NCI-H446 (cell line): ENCODE data around the gene PLPP2.
"Not testable (repeated sequence)": the region's sequence is repeated elsewhere in the genome, so short reads cannot be mapped to it uniquely, and the experiment has no call there.

Experiments used
- DNase-seq, 2 experiments: peaks; one replicate each; lab custom pipeline; 2025; lab: John Stamatoyannopoulos, UW

Gene PLPP2

DNA sequence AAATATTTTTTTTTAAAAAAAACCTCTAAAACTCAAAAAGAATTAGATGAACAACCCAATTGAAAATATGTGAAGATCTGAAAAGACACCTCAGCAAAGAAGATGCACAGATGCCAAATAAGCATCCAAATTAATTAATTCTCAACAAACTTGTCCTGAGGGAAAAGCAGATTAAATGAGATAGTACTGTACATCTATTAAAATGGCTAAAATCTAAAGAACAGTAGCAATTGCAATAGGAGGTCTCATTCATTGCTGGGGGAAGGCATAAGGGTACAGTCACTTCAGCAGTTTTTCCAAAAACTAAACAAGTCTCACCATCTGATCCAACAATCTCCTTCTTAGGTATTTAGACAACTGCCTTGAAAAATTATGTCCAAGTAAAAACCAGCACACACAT, 22.0 kb downstream of the PLPP2 start:
- no peak for DNase-seq

DNA sequence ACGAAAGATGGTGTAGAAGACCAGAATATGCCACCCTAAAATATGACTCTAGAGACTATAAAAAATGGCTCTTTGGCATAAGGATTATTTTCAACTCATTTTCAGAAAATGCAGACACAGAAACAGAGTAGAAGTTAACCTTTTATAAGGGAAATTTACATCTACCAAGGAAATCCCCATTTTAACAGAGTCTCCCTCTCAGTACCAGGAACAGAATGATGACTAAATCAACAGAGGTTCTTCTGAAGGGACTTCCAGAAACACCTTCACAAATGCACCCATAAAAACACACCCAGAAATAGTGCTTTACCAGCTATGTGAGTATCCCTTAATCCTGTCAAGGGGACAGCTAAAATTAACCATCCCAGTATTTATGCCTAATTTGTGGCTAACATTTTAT, 29.1 kb downstream of the PLPP2 start:
- no peak for DNase-seq

DNA sequence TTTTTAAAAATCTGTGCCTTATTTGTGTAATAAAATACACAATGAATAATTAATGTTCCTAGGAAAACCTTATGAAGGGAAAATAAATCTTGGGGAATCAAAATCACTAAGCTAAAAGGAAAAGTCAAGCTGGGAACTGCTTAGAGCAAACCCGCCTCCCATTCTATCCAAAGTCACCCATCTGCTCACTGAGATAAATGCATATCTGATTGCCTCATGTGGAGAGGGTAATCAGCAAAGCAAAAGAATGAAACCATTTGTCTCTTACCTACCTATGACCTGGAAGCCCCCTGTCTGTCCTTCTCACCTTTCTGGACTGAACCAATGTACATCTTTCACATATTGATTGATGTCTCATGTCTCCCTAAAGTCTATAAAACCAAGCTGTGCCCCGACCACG, 34.4 kb downstream of the PLPP2 start:
- DNase-seq: not testable (repeated sequence)

DNA sequence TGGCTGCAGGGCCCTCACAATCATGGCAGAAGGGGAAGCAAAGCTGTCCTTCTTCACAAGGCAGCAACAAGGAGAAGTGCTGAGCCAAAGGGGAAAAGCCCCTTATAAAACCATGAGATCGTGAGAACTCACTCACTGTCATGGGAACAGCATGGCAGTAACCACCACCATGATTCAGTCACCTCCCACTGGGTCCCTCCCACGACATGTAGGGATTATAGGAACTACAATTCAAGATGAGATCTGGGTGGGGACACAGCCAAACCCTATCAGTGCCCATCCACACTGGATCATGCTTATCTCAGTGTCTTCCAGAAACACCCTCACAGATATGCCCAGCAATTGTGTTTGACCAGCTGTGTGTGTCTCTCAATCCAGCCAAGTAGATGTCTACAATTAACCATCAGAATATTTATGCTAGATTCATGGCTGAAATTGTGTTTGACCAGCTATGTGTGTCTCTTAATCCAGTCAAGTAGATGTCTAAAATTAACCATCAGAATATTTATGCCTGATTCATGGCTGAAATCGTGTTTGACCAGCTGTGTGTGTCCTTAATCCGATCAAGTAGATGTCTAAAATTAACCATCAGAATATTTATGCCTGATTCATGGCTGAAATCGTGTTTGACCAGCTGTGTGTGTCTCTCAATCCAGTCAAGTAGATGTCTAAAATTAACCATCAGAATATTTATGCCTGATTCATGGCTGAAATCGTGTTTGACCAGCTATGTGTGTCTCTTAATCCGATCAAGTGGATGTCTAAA, 38.6 kb downstream of the PLPP2 start:
- not testable (repeated sequence) for DNase-seq

DNA sequence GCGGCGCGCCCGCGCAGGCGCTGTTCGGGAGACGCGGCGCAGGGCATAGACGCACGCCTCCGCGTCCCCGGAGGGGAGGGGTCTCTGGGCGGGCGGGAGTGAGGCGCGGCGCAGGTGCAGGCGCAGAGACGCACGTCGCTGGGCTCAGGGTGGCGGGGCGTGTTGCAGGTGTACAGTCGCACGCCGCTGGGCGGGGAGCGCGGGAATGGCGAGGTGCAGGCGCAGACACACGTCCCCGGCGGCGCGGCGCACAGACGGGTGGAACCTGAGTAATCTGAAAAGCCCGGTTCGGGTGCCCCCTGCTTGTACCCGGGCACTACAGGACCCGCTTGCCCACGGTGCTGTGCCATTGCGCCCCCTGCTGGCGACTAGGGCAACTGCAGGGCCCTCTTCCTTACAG, 44.7 kb downstream of the PLPP2 start:
- no peak for DNase-seq

DNA sequence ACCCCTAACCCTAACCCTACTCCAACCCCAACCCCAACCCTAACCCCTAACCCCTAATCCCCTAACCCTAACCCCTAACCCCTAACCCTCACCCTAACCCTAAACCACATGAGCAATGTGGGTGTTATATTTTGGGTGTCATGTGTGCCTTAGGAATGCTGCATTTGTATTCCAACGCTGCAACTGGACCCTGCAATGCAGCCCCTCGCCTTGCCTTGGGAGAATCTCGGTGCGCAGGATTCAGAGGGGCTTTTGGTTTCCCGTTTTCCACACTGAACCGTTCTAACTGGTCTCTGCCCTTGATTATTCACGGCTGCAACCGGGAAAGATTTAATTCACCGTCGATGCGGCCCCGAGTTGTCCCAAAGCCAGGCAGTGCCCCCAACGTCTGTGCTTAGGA, 45.3 kb downstream of the PLPP2 start:
- not testable (repeated sequence) for DNase-seq

DNA sequence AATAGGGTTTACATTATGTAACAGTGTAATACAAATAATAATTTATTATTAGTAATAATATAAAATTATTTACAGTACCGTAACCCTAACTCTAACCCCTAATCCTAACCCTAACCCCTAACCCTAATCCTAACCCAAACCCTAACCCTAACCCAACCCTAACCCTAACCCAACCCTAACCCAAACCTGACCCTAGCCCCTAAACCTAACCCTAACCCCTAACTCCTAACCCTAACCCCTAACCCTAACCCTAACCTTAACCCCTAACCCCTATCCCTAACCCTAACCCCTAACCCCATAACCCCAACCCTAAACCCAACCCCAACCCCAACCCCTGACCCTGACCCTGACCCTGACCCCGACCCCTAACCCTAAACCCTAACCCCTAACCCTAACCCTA, 45.7 kb downstream of the PLPP2 start:
- DNase-seq: no peak
